ENCODE results near the gene CAVIN1.
A peak's percentile ranks its signal among the peaks of the same experiment; 100 is the strongest.
"Not testable (repeated sequence)": the region's sequence is repeated elsewhere in the genome, so short reads cannot be mapped to it uniquely, and the experiment has no call there.

CAVIN1 gene

DNA sequence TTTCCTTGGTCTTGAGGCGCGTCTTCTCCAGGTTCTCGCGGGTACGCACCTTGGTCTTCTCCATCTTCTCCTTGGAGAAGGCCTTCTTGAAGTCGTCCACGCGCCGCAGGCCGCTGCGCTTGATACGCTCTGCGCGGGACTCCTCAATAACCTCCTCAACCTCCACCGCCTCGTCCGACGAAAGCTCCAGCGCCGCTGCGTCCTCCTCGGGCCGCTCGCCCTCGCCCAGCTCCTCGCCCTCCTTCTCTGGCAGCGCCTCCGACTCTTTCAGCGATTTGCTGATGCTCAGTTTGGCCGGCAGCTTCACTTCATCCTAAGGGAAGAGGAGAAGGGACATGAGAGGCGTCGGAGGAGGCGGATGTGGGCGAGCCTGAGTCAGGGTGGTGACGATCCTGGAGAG, 18.0 kb downstream of the CAVIN1 start:
- no peak for DNase-seq

DNA sequence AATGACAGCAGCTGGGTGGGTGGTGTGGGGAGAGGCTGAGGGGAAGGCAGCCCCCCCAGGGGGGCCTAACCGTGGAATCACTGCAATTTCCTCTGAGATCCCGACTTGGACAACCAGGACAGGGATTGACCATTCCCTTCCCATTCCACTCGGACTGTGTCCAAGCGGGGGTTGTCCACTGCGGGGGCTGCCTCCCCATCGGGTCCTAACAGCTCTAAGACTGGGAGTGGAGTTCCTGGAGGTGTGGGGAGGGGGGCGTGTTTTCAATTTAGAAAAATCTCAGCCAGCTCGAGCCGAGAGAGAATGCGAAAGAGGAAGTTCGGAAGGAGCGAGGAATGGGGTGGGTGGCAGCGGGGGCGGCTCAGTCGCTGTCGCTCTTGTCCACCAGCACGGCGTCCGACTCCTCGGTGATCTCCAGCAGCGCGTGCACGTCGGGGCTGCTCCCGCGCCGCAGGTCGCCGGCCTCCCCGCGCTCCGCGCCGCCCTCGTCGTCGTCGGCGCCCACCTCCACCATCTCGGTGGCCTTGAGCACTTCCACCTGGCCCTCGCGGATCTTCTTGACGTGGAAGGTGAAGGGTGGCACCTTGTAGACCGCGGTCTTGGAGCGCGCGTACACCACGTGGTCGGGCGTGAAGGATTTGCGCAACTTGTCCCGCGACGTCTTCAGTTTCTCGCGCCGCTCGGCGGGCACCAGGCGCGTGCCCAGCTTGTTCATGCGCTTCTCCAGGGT, 18.6 kb downstream of the CAVIN1 start:
- no peak for DNase-seq

DNA sequence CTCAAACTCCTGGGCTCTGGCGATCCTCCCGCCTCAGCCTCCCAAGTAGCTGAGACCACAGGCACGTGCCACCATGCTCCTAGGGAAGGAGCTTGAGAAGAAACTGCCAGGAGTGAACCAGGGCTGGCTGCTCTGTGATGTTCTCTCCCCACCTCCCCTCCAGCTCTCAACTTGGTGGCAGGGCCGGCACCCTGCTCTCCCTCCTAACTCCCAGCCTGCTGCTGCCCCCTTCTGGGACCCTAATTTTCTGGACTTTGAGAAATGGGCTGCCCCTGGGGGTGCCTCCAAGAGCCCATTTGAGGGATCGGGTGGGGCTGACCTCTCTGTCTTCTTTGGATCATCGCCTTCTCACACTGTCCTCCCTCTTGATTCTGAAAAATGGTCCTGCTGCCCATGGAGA, 19.9 kb downstream of the CAVIN1 start:
- peak in 1 of 14 donors; percentile 8 for DNase-seq

DNA sequence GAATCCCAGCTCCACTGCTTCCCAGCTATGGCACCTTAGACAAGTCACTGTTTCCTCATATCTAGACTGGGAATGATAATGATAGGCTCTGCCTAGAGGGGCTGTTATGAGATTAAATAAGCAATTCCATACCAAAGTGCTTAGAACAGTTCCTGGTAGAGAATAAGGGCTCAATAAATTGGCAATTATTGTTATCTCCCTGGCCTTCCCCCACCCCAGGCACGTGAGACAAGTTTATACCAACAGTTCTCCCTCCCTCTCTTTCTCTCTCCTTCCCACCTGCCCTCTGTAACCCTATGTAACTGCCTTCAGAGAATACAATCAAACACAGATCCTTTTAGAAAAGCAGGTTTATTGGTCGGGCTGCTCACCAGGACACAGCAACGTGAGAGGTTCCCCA, 20.9 kb downstream of the CAVIN1 start:
- no peak for DNase-seq

DNA sequence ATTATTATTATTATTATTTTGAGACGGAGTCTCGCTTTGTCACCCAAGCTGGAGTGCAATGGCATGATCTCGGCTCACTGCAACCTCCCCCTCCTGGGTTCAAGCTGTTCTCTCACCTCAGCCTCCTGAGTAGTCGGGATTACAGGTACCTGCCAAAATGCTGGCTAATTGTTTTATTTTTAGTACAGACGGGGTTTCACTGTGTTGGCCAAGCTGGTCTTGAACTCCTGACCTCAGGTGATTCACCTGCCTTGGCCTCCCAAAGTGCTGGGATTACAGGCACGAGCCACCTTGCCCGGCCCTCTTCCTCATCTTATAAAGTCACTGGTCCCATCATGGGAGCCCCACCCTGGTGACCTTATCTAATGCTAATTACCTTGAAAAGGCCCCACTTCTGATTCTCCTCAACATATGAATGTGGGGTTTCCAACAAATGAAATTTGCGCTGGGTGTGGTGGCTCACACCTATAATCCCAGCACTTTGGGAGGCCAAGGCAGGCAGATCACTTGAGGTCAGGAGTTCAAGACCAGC, 22.1 kb downstream of the CAVIN1 start:
- DNase-seq, result not testable (repeated sequence)

DNA sequence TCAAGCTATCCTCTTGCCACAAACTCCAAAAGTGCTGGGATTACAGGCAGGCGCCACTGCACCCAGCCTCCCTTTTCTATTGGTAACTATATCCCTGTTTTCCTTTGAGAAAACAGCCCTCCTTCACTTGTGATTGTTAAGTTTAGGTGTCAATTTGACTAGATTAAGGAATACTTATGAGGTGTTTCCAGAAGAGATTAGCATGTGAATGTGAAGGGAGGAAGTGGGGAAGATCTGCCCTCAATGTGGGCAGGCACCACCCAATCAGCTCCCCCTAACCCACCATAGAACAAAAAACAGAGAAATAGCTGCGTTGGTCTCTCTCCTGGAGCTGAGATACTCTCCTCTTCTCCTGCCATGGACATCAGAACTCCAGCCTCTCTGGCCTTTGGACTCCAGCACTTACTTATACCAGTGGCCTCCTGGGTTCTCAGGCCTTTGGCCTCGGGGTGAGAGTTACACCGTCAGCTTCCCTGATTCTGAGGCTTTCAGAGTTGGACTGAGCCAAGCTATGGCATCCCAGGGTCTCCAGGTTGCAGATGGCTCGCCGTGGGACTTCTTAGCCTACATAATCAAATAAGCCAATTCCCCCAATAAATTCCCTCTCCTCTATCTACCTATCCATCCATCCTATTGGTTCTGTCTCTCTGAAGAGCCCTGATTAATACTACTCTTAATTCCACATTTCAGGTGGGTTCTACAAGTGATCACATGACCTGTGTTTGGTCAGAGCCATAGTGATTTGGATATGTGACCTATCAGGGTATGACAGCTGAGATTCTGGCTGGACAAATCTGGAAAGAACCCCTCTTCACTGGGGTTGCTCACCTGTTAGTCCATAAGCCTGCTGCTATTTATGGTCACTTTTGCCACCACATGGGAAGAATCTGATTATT, 22.9 kb downstream of the CAVIN1 start:
- DNase-seq, result no peak

DNA sequence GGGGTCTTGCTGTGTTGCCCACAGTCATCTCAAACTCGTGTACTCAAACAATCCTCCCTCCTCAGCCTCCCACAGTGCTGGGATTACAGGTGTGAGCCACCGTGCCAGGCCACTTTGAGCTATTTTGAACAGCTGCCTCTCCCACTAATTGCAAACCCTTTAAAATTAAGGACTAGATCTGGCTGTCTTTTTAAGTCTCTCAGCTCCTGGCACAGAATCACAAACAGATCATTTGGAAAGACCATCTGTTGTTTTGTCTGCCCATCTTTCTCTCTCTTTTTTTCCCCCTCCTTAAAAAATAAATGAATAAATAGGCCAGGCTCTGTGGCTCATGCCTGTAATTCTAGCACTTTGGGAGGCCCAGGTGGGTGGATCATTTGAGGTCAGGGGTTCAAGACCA, 23.9 kb downstream of the CAVIN1 start:
- peak in 1 of 14 donors; percentile 78 for DNase-seq

DNA sequence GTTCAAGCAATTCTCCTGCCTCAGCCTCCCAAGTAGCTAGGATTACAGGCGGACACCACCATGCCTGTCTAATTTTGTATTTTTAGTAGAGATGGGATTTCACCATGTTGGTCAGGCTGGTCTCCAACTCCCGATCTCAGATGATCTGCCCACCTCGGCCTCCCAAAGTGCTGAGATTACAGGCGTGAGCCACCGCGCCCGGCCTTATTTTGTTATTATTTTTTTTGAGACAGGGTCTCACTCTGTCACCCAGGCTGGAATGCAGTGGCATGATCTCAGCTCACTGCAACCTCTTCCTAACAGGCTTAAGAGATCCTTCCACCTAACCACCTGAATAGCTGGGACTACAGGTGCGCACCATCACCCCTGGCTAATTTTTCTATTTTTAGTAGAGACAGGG, 27.5 kb downstream of the CAVIN1 start:
- not testable (repeated sequence) for DNase-seq

DNA sequence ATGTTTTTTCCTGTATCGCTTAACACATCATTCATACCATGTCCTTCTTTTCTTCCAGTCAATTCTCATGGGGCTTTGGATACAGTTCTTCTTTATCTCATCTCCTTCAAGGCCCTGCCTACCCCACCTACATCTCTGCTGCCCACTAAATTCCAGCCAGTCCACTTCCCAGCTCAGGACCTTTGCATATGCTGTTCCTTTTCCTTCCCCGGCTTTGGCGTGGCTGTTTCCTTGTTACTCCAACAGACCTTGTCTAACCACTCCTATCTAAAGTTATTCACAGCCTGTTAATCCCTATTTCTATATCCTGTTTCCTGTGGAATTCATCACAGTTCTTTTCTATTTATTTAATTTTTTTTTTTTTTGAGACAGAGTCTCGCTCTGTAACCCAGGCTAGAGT, 28.2 kb downstream of the CAVIN1 start:
- no peak for DNase-seq

DNA sequence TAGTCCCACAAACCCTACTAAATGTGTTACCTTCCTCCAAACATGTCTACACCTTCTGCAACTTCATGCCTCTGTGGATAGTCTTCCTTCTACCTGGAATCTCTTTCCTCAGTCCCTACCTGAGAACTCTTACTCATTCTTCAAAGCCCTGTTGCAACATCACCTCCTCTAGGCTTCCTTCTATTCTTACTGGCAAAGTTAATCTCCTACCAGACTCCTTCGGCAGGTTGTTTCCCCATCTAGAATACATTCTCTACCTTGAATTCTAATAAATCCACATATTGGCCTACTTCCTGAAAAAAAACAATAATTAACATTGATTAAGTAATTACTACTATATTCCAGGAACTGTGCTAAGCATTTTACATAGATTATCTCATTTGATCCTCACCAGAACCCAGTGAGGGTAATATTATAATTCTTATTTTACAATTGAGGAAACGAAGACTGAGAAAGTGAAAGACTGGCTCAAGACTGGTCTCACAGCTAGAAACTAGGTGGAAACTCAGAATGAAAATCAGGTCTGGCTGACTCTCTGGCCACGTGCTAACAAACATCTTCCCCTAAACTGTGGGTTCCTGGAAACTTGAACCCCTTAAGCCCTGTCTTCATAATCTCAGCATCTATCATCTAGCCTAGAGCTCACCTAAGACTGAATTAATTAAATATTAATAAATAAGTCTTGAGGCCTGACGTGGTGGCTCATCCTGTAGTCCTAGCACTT, 30.2 kb downstream of the CAVIN1 start:
- DNase-seq, result no peak

DNA sequence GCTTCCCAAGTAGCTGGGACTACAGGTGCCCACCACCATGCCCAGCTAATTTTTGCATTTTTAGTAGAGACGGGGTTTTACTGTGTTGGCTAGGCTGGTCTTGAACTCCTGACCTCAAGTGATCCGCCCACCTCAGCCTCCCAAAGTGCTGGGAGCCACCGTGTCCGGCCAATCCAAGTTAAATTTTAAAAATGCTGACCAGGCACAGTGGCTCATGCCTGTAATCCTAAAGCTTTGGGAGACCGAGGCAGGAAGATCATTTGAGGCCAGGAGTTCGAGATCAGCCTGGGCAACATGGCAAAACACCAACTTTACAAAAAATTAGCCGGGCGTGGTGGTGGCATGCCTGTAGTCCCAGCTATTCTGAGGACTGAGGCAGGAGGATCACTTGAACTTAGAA, 31.6 kb downstream of the CAVIN1 start:
- DNase-seq, result not testable (repeated sequence)

DNA sequence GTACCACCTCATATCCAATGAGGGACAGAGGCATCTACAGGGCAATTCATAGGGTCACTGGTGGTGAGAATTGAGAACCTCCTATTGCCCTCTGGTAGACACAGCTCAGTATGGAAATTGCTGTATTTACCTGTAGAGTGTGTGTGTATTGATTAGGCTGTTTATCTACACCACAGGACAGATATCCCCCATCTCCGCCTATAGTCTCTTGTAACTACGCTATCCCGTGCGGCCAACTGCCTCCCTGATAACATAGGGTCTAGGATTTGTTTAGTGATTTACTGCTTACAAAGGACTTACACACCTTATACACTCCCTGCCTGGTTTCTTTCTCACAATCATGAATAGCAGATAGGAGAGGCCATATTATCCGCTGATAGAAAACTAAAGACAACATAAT, 33.2 kb downstream of the CAVIN1 start:
- no peak for DNase-seq

DNA sequence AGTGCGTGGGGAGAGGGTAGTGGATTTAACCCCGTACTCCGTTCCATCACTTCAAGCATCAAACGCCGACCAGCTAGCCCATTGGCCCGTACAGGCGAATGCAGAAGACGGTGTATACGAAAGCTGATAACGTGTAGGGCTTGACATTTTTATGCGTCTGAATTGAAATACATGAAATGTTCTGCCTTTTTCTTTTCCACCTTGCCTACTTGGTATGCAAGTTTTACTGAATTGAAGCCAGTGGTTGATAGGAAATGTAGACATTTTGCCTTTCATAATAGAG, 34.0 kb downstream of the CAVIN1 start:
- no peak for DNase-seq

DNA sequence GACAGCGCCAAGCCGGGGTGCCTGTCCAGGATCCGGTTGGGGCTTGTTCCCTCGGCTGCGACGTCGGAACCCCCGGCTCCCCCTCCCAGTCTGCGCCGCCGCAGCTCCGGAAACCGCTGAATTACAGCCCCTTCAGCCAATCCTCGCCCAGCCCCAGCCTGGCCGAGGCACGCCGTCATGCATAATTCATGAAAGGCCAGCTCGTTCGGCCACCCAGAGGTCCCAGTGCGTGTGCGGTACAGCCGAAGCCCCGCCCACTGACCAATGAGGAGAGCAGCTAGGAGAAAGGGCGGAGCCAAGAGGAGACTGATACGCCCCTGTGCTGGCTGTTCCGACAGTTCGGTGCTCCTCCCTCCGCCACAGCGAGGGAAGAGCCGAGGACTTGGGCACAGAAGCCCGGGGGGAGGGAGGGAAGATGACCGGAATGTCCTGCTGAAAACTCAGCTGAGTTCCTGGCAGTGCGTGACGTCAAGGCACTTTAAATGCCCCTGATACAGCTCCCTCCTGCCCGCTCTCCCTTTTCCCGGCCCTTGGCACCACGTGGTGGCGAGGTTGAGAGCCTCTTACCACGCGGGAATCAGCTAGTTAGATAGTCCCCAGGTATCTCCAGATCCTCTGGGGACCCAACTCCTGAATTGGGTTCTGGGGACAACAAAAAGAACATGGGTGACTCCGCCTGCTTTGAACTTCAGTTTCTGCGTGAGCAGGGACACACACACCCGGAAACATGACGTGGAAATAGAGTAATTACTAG, 34.5 kb downstream of the CAVIN1 start, which contains the start of gene STAT3:
Gene STAT3, minus strand, starts transcription at position 62 of the 754 bp plus-strand sequence. CDS start 39,926 bp downstream, outside the sequence.
- DNase-seq, result peak; percentile 94 to 100 (median 100)

DNA sequence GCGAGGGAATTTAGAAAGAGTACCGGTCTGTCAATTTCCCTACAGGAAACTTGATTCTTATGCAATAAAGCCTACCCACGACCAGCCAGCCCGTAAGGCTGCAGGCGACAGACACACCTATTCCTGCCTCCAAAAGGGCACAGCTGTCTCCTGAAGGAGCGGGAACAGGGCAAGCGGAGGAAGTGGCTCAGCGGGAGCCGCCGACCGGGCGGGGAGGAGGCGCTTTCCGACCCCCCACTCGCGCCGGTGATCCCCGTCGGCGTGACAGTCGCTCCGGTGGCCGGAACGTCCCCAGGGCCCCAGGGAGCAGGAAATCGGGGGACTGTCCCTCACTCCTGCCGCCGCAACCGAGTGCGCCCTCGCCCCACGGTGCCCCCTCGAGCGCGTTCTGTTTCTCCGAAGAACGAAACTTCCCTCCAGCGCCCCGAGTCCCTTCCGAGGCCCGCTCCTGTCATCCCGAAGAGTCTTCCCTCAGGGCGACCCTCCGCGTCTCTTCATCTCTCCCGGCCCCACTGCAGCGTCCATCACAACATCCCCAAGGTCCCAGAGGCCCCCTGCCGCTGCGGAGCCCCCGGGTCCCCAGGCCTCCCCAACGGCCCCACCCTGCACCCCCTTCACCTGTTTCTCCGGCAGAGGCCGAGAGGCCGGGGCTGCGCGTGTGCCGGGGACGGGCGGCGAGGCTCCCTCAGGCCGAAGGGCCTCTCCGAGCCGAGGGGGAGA, 35.2 kb downstream of the CAVIN1 start:
- DNase-seq, result peak in 5 of 14 donors; percentile 33 to 64 (median 59)

DNA sequence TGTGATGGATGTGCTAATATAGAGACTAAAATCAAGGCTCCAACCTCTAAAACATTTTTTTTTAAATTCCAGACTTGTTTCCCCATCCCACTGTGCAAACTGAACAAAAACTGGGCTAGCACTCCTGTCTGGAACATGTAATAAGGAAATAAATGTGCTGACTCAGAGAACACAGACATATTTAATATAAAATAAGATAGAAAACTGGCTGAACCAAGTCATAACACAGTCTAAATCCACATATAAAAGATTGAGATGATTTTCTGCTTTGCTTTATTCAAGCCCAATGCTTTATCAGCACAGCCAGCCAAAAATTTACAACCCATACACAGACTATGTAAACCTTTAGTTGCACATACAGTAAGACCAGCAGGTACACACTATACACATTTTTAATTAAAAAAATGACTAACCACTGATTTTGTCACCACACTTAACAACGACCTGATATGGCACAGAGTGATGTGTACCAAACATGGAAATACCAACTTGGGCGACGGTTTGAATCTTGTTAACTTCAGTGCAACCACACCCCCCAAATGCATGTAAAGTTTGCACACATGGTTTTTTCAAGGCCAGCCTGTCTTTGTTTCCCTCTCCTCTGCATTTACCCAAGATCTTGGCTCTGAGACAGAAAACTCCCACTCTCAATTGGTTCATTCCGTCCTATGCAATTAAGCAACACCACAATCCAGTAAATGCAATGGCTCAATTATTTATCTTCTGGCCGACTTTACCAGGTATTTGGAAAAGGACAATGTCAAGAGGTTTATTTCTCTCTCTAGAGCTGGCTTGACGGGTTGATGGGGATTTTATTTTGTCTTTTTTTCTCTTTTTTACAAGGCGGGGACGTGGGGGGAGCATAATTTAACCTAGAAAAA, 36.0 kb downstream of the CAVIN1 start:
- no peak for DNase-seq

DNA sequence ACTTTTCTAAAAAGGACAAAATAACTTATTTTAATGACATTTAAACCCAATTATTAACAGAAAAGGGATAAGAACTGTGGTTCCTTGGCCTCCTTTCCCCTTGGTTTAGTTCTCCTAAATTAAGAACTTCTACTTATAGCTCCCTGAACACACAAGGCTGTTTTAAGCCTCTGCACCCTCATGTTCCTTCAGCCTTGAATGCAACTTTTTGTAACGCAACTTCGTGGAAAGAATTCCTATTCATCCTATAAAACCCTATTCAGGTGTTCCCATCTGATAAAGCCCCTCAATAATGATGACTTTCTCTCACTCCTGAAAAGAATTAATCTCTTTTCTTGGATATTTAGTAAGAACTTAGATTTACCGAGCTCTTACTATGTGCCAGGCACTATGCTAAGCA, 41.2 kb downstream of the CAVIN1 start:
- DNase-seq, result no peak

DNA sequence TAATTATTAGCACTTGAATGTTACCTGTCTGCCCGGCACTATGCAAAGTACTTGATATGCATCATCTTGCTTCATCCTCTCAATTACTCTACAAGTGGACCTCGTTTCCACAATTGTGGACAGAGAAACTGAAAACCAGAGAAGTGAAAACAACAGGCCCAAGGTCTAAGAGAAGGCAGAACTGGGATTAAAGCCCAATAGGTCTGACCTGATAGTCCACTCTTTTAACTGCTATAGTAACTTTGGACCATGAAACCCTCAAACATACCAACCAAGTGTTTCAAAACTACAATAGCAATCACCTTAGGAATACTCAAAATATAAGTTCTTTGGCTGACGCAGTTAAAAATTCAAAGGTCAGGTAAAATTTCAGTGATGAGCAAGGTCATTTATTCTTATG, 42.1 kb downstream of the CAVIN1 start:
- DNase-seq, result no peak

DNA sequence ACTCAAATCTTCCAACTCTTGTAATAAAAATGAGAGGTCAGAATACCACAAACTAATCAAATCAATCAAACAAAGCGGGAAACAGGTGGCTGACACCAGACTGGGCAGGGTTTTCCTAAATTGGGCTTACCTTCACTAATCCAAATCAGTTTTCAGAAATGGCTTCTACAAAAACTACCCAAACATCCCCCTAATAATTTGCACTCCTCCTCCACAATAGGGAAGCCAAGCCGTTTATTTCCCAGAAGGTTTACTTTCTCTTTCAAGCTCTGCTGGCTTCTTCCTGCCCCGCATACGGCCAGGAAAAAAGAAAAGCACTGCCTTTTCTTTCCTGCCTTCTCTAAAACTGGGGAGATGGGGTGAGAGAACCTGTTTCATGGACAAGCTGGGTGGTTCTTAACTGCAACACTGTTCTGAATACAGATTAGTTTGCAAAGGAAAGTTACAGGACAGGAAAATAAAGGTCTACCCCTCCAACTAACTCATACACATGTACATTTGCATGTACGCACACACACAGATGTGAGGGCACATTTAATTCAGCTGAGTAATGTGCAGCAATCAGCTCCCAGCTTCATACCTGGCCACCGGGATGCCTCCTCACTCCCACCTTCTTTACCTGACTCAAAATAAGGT, 44.0 kb downstream of the CAVIN1 start:
- no peak for DNase-seq
